T-helper 2 cell treated with Interferon-gamma antibody and Interleukin-4, amounts not matched to agents 5 μg/mL and 100 μg/mL, for 36 hours (primary cell): ENCODE results near the gene MSH4.
"Not testable (repeated sequence)": the region's sequence is repeated elsewhere in the genome, so short reads cannot be mapped to it uniquely, and the experiment has no call there.

Experiments
- DNase-seq: peaks from one replicate; pipeline ENCODE4 v3.0.0; 2021; ENCODE audit warnings: low spot score
- H3K27ac Mint-ChIP-seq: one replicate; pipeline ENCODE4 v1.8.0; 2021; ENCODE audit warnings: mild to moderate bottlenecking, mixed read lengths
- H3K27me3 Mint-ChIP-seq: one replicate; pipeline ENCODE4 v1.8.0; 2021; ENCODE audit warnings: low read depth, mixed read lengths
- H3K36me3 Mint-ChIP-seq: one replicate; pipeline ENCODE4 v1.8.0; 2021; ENCODE audit warnings: low read depth, mixed read lengths
- H3K4me1 Mint-ChIP-seq: one replicate; pipeline ENCODE4 v1.8.0; 2021; ENCODE audit warnings: low read depth, mixed read lengths
- H3K4me3 Mint-ChIP-seq: one replicate; pipeline ENCODE4 v1.8.0; 2022; ENCODE audit warnings: mild to moderate bottlenecking, moderate library complexity, mixed read lengths
- H3K9me3 Mint-ChIP-seq: one replicate; pipeline ENCODE4 v1.8.0; 2021; ENCODE audit warnings: mixed read lengths

MSH4 gene

GRCh38 chr1:75796376-75797272, at the start of gene MSH4:
MSH4 (plus strand) TSS chr1:75796882; CDS start chr1:75796986, 104 bp downstream.
- Mint-ChIP-seq H3K4me1 (peaks cover 6% of the 10 kb centered on the region), H3K27ac (no peak within 1 kb of the TSS)

GRCh38 chr1:75757210-75757609, 39.5 kb upstream of the MSH4 start:
- H3K36me3 Mint-ChIP-seq, result peaks cover 76% of the 10 kb centered on the region

More at GRCh38 chr1:75796376-75797272, at the start of gene MSH4:
- H3K9me3 Mint-ChIP-seq, result no peaks in the 10 kb centered on the region
- no peak within 1 kb of the TSS for H3K4me3 Mint-ChIP-seq
- DNase-seq, result no peak
- no peaks in the 10 kb centered on the region for H3K27me3 Mint-ChIP-seq
- H3K36me3 Mint-ChIP-seq, result peaks cover 58% of the 10 kb centered on the region

GRCh38 chr1:75758543-75758942, 38.1 kb upstream of the MSH4 start:
- peaks cover 22% of the 10 kb centered on the region for H3K9me3 Mint-ChIP-seq
- not testable (repeated sequence) for DNase-seq, H3K27ac Mint-ChIP-seq, H3K27me3 Mint-ChIP-seq, H3K4me3 Mint-ChIP-seq, H3K4me1 Mint-ChIP-seq
- peaks cover 63% of the 10 kb centered on the region for H3K36me3 Mint-ChIP-seq

More at GRCh38 chr1:75757210-75757609, 39.5 kb upstream of the MSH4 start:
- H3K4me3 Mint-ChIP-seq, H3K27me3 Mint-ChIP-seq, H3K4me1 Mint-ChIP-seq, DNase-seq, H3K27ac Mint-ChIP-seq: not testable (repeated sequence)
- H3K9me3 Mint-ChIP-seq, result peaks cover 22% of the 10 kb centered on the region

- Mint-ChIP-seq H3K36me3 (peaks cover 18% of the 10 kb centered on the region), H3K27ac (no peak overlapping the region), H3K27me3 (peaks cover 4% of the 10 kb centered on the region), H3K9me3 (peaks cover under 1% of the 10 kb centered on the region), H3K4me3 (no peak overlapping the region), H3K4me1 (no peaks in the 10 kb centered on the region)
- no peak for DNase-seq
Observed at GRCh38 chr1:75764057-75764655, 32.5 kb upstream of the MSH4 start.

- Mint-ChIP-seq H3K36me3 (peaks cover 11% of the 10 kb centered on the region), H3K9me3 (no peaks in the 10 kb centered on the region), H3K27me3 (peaks cover 4% of the 10 kb centered on the region), H3K4me3 (no peak overlapping the region), H3K27ac (no peak overlapping the region), H3K4me1 (no peaks in the 10 kb centered on the region)
- DNase-seq, result no peak
Observed at GRCh38 chr1:75765697-75766355, 30.9 kb upstream of the MSH4 start.

GRCh38 chr1:75768016-75768415, 28.7 kb upstream of the MSH4 start:
- no peaks in the 10 kb centered on the region for H3K9me3 Mint-ChIP-seq
- no peak overlapping the region for H3K27ac Mint-ChIP-seq
- no peaks in the 10 kb centered on the region for H3K4me1 Mint-ChIP-seq
- peaks cover 4% of the 10 kb centered on the region for H3K27me3 Mint-ChIP-seq
- H3K4me3 Mint-ChIP-seq, result no peak overlapping the region
- H3K36me3 Mint-ChIP-seq, result no peaks in the 10 kb centered on the region
- DNase-seq, result no peak

- no peaks in the 10 kb centered on the region for H3K4me1 Mint-ChIP-seq
- no peak overlapping the region for H3K27ac Mint-ChIP-seq
- H3K27me3 Mint-ChIP-seq, result peaks cover 4% of the 10 kb centered on the region
- H3K36me3 Mint-ChIP-seq, result no peaks in the 10 kb centered on the region
- H3K9me3 Mint-ChIP-seq, result no peaks in the 10 kb centered on the region
- no peak for DNase-seq
- no peak overlapping the region for H3K4me3 Mint-ChIP-seq
Observed at GRCh38 chr1:75770761-75771160, 25.9 kb upstream of the MSH4 start.

- H3K9me3 Mint-ChIP-seq, result no peaks in the 10 kb centered on the region
- no peaks in the 10 kb centered on the region for H3K36me3 Mint-ChIP-seq
- peaks cover 4% of the 10 kb centered on the region for H3K27me3 Mint-ChIP-seq
- no peaks in the 10 kb centered on the region for H3K4me1 Mint-ChIP-seq
- no peak overlapping the region for H3K27ac Mint-ChIP-seq
- H3K4me3 Mint-ChIP-seq, result no peak overlapping the region
- no peak for DNase-seq
Observed at GRCh38 chr1:75771978-75772377, 24.7 kb upstream of the MSH4 start.

- H3K4me1 Mint-ChIP-seq, H3K9me3 Mint-ChIP-seq, DNase-seq, H3K36me3 Mint-ChIP-seq, H3K27ac Mint-ChIP-seq, H3K4me3 Mint-ChIP-seq: not testable (repeated sequence)
- peaks cover 17% of the 10 kb centered on the region for H3K27me3 Mint-ChIP-seq
Observed at GRCh38 chr1:75777812-75778211, 18.9 kb upstream of the MSH4 start.

GRCh38 chr1:75778694-75779093, 18.0 kb upstream of the MSH4 start:
- H3K4me1 Mint-ChIP-seq, H3K9me3 Mint-ChIP-seq: not testable (repeated sequence)
- H3K27me3 Mint-ChIP-seq, result peaks cover 17% of the 10 kb centered on the region

GRCh38 chr1:75780183-75780582, 16.5 kb upstream of the MSH4 start:
- not testable (repeated sequence) for DNase-seq, H3K9me3 Mint-ChIP-seq, H3K27ac Mint-ChIP-seq, H3K4me3 Mint-ChIP-seq, H3K4me1 Mint-ChIP-seq, H3K36me3 Mint-ChIP-seq
- peaks cover 17% of the 10 kb centered on the region for H3K27me3 Mint-ChIP-seq

More at GRCh38 chr1:75778694-75779093, 18.0 kb upstream of the MSH4 start:
- H3K4me3 Mint-ChIP-seq, H3K27ac Mint-ChIP-seq, H3K36me3 Mint-ChIP-seq, DNase-seq: not testable (repeated sequence)

- peaks cover 19% of the 10 kb centered on the region for H3K4me1 Mint-ChIP-seq
- peaks cover 27% of the 10 kb centered on the region for H3K36me3 Mint-ChIP-seq
- H3K27ac Mint-ChIP-seq, DNase-seq, H3K9me3 Mint-ChIP-seq: not testable (repeated sequence)
- peak overlapping the region; percentile 53 for H3K4me3 Mint-ChIP-seq
- H3K27me3 Mint-ChIP-seq, result peaks cover 17% of the 10 kb centered on the region
Observed at GRCh38 chr1:75783920-75784319, 12.8 kb upstream of the MSH4 start.

GRCh38 chr1:75785320-75785982, 11.2 kb upstream of the MSH4 start:
- Mint-ChIP-seq H3K36me3 (peaks cover 43% of the 10 kb centered on the region), H3K9me3 (peaks cover 3% of the 10 kb centered on the region), H3K4me1 (peaks cover 30% of the 10 kb centered on the region), H3K27me3 (peaks cover 9% of the 10 kb centered on the region), H3K4me3 (peak overlapping the region; percentile 99), H3K27ac (peak overlapping the region; percentile 99)
- no peak for DNase-seq
